H1 (cell line): ENCODE measurements around the gene TRIM67. TPM values are rescaled to one million over a fixed set of nuclear protein-coding genes. Genes with fewer than 3 reads are reported as not detected.

ENCODE experiments used
- CTCF ChIA-PET: fragments of 300-600 bp; sonication (Branson Sonifier 250); formaldehyde crosslinking; loops from one replicate; lab custom pipeline; 2021; ENCODE audit not compliant: partially characterized antibody; lab: Charles Lee
- POLR2A ChIA-PET: fragments of 300-600 bp; sonication (Branson Sonifier 250); formaldehyde crosslinking; loops from one replicate; lab custom pipeline; 2021; ENCODE audit warnings: inconsistent platforms; ENCODE audit not compliant: partially characterized antibody; lab: Charles Lee
- DNase-seq, 2 experiments: peaks; one replicate each; pipeline versions ENCODE4 v3.0.0 to v3.0.0-alpha.2; 2010 to 2022; ENCODE audit warnings: low spot score in 2 of 2, low read depth in 1 of 2, mixed read lengths in 1 of 2
- FAIRE-seq: peaks from 2 replicates; lab custom pipeline; 2011; peaks lifted over from hg19 to GRCh38; lab: Jason Lieb, UNC
- H2AFZ ChIP-seq: 2 replicates; pipeline ENCODE4 v1.8.1; 2012; ENCODE audit warnings: low read length, inconsistent platforms
- H2AK5ac ChIP-seq: 2 replicates; pipeline ENCODE4 v1.6.1; 2013; ENCODE audit warnings: low read depth, low read length
- H2BK120ac ChIP-seq: replicated peaks from 2 replicates; pipeline ENCODE3; 2013; ENCODE audit warnings: low read depth, low read length, inconsistent platforms
- H2BK12ac ChIP-seq: 2 replicates; pipeline ENCODE4 v1.6.1; 2013; ENCODE audit warnings: low read depth, low read length
- H2BK15ac ChIP-seq: 2 replicates; pipeline ENCODE4 v1.6.1; 2013; ENCODE audit warnings: low read length
- H2BK20ac ChIP-seq: 2 replicates; pipeline ENCODE4 v1.6.1; 2013; ENCODE audit warnings: low read length
- H2BK5ac ChIP-seq: 2 replicates; pipeline ENCODE4 v1.6.1; 2013; ENCODE audit warnings: low read depth, low read length
- H3K14ac ChIP-seq: 2 replicates; pipeline ENCODE4 v1.6.1; 2013; ENCODE audit warnings: inconsistent platforms; ENCODE audit not compliant: insufficient read length
- H3K18ac ChIP-seq: 2 replicates; pipeline ENCODE4 v1.6.1; 2013; ENCODE audit warnings: low read length; ENCODE audit errors: extremely low read depth
- H3K23ac ChIP-seq: 2 replicates; pipeline ENCODE4 v1.6.1; 2013; ENCODE audit warnings: inconsistent platforms; ENCODE audit not compliant: insufficient read length
- H3K23me2 ChIP-seq: 2 replicates; pipeline ENCODE4 v1.6.1; 2013; ENCODE audit warnings: low read depth, low read length
- H3K27ac ChIP-seq: 2 replicates; pipeline ENCODE4 v1.6.1; 2011; ENCODE audit warnings: low read depth, low read length, inconsistent platforms
- H3K27me3 ChIP-seq, 4 experiments: replicated peaks in 1 of 4; 1 replicate in 1 of 4; 2 replicates in 3 of 4; pipeline versions ENCODE4 v1.6.1 to v1.8.1; 2011 to 2013; ENCODE audit warnings: low read length in 3 of 4, mild to moderate bottlenecking in 3 of 4, inconsistent platforms in 2 of 4, mixed read lengths in 2 of 4, moderate library complexity in 1 of 4; ENCODE audit not compliant: control insufficient read depth in 3 of 4, insufficient read depth in 3 of 4; ENCODE audit errors: extremely low read depth in 1 of 4
- H3K36me3 ChIP-seq, 4 experiments: 2 replicates each; pipeline versions ENCODE4 v1.6.1 to v1.8.1; 2011 to 2013; ENCODE audit warnings: mild to moderate bottlenecking in 4 of 4, low read length in 3 of 4, moderate library complexity in 2 of 4, control low read depth in 1 of 4, inconsistent platforms in 1 of 4; ENCODE audit not compliant: insufficient read depth in 4 of 4, control insufficient read depth in 2 of 4
- H3K4ac ChIP-seq: replicated peaks from 2 replicates; pipeline ENCODE3; 2013; ENCODE audit warnings: low read length, low read depth, mixed read lengths, inconsistent platforms; ENCODE audit not compliant: insufficient read length
- H3K4me1 ChIP-seq, 4 experiments: replicated peaks in 1 of 4; 1 replicate in 1 of 4; 2 replicates in 3 of 4; pipeline versions ENCODE4 v1.6.1 to v1.8.1; 2011 to 2013; ENCODE audit warnings: low read length in 3 of 4, inconsistent platforms in 2 of 4, mixed read lengths in 1 of 4; ENCODE audit not compliant: insufficient read depth in 4 of 4, control insufficient read depth in 3 of 4
- H3K4me2 ChIP-seq, 2 experiments: 2 replicates each; pipeline versions ENCODE4 v1.6.1 to v1.8.1; 2011 to 2013; ENCODE audit warnings: low read depth in 2 of 2, low read length in 2 of 2, control low read depth in 1 of 2, inconsistent platforms in 1 of 2, mild to moderate bottlenecking in 1 of 2; ENCODE audit not compliant: insufficient read depth in 1 of 2
- H3K4me3 ChIP-seq, 4 experiments: fragments of 200-600, 300-600 bp in 1 of 4; sonication (generic), shearing (Covaris generic), sonication (Bioruptor Twin) in 1 of 4; 2 replicates each; pipeline versions ENCODE4 v1.5.1 to v1.8.1; 2011 to 2016; ENCODE audit warnings: low read length in 4 of 4, low read depth in 3 of 4, control low read depth in 2 of 4, inconsistent platforms in 2 of 4, mild to moderate bottlenecking in 2 of 4, mixed read lengths in 1 of 4, moderate library complexity in 1 of 4; ENCODE audit not compliant: insufficient read depth in 2 of 4; ENCODE audit errors: extremely low read depth in 1 of 4
- H3K56ac ChIP-seq: replicated peaks from 2 replicates; pipeline ENCODE3; 2013; ENCODE audit warnings: low read depth, mild to moderate bottlenecking, mixed read lengths, low read length, inconsistent platforms; ENCODE audit not compliant: insufficient read length
- H3K79me1 ChIP-seq: 2 replicates; pipeline ENCODE4 v1.6.1; 2013; ENCODE audit warnings: low read depth, low read length, control low read depth
- H3K79me2 ChIP-seq, 2 experiments: 2 replicates each; pipeline versions ENCODE4 v1.6.1 to v1.8.1; 2012 to 2013; ENCODE audit warnings: low read length in 2 of 2, mild to moderate bottlenecking in 2 of 2, inconsistent platforms in 1 of 2; ENCODE audit not compliant: insufficient read depth in 2 of 2, control insufficient read depth in 1 of 2
- H3K9ac ChIP-seq, 4 experiments: replicated peaks in 1 of 4; 1 replicate in 1 of 4; 2 replicates in 3 of 4; pipeline versions ENCODE4 v1.6.1 to v1.8.1; 2011 to 2013; ENCODE audit warnings: low read depth in 3 of 4, low read length in 3 of 4, control low read depth in 2 of 4, mild to moderate bottlenecking in 2 of 4, moderate library complexity in 2 of 4, inconsistent platforms in 1 of 4; ENCODE audit errors: extremely low read depth in 1 of 4
- H3K9me3 ChIP-seq, 2 experiments: 2 replicates each; pipeline versions ENCODE4 v1.6.1 to v1.8.1; 2012 to 2013; ENCODE audit warnings: mild to moderate bottlenecking in 2 of 2, moderate library complexity in 2 of 2, control low read depth in 1 of 2, inconsistent platforms in 1 of 2, low read depth in 1 of 2, low read length in 1 of 2, mixed read lengths in 1 of 2; ENCODE audit not compliant: insufficient read depth in 2 of 2
- H4K20me1 ChIP-seq, 2 experiments: replicated peaks in 1 of 2; 2 replicates each; pipeline versions ENCODE3 to v1.8.1; 2011 to 2013; ENCODE audit warnings: inconsistent platforms in 2 of 2, low read length in 2 of 2, mild to moderate bottlenecking in 1 of 2; ENCODE audit not compliant: insufficient read depth in 2 of 2, control insufficient read depth in 1 of 2
- H4K5ac ChIP-seq: 2 replicates; pipeline ENCODE4 v1.6.1; 2013; ENCODE audit warnings: low read length, low read depth, mixed read lengths, inconsistent platforms; ENCODE audit not compliant: insufficient read length
- H4K8ac ChIP-seq: 2 replicates; pipeline ENCODE4 v1.8.0; 2013; ENCODE audit warnings: mild to moderate bottlenecking, moderate library complexity, low read length, inconsistent platforms; ENCODE audit not compliant: insufficient read depth; ENCODE audit errors: extremely low read depth
- H4K91ac ChIP-seq: replicated peaks from 2 replicates; pipeline ENCODE3; 2013; ENCODE audit warnings: low read length, mixed read lengths, inconsistent platforms; ENCODE audit not compliant: insufficient read length
- CTCF ChIP-seq, 3 experiments: IDR thresholded peaks; 1 replicate in 2 of 3; 2 replicates in 1 of 3; pipeline versions ENCODE4 v1.5.1 to v1.6.1; 2011; ENCODE audit warnings: low read length in 3 of 3, mild to moderate bottlenecking in 3 of 3, inconsistent platforms in 2 of 3, low read depth in 1 of 3, moderate library complexity in 1 of 3; ENCODE audit not compliant: insufficient read depth in 1 of 3; ENCODE audit errors: control extremely low read depth in 1 of 3
- E2F6 ChIP-seq: IDR thresholded peaks from 2 replicates; pipeline ENCODE4 v1.6.1; 2012; ENCODE audit warnings: inconsistent platforms
- EGR1 ChIP-seq: IDR thresholded peaks from 2 replicates; pipeline ENCODE4 v1.6.1; 2011; ENCODE audit warnings: low read depth, low read length, borderline replicate concordance
- FOSL1 ChIP-seq: IDR thresholded peaks from 2 replicates; pipeline ENCODE4 v1.6.1; 2011; ENCODE audit warnings: mild to moderate bottlenecking, low read depth, low read length, moderate library complexity; ENCODE audit not compliant: insufficient read depth
- GABPA ChIP-seq: IDR thresholded peaks from 2 replicates; pipeline ENCODE4 v1.6.1; 2011; ENCODE audit warnings: mild to moderate bottlenecking, low read length, moderate library complexity, borderline replicate concordance; ENCODE audit not compliant: insufficient read depth
- POLR2A ChIP-seq, 2 experiments: IDR thresholded peaks; 1 replicate in 1 of 2; 2 replicates in 1 of 2; pipeline ENCODE4 v1.6.1; 2011; ENCODE audit warnings: low read depth in 2 of 2, low read length in 2 of 2, mild to moderate bottlenecking in 2 of 2; ENCODE audit errors: control extremely low read depth in 1 of 2
- POLR2AphosphoS5 ChIP-seq: IDR thresholded peaks from 2 replicates; pipeline ENCODE4 v1.6.1; 2011; ENCODE audit warnings: low read depth, low read length
- RXRA ChIP-seq: IDR thresholded peaks from 2 replicates; pipeline ENCODE4 v1.6.1; 2011; ENCODE audit warnings: low read depth, mild to moderate bottlenecking, low read length, moderate library complexity; ENCODE audit not compliant: insufficient read depth
- TBP ChIP-seq: IDR thresholded peaks from 2 replicates; pipeline ENCODE4 v1.6.1; 2011; ENCODE audit warnings: low read depth, low read length, improper control_type of control experiment
- ZNF274 ChIP-seq: IDR thresholded peaks from 2 replicates; pipeline ENCODE4 v1.7.0; 2012; ENCODE audit warnings: low read length, borderline replicate concordance; ENCODE audit errors: extremely low read depth
- WGBS, 2 experiments: shearing (Covaris generic) in 1 of 2; methylation state at CpG; one replicate each; pipeline versions ENCODE4 v1.1.6 to v1.1.7; 2013 to 2015; ENCODE audit warnings: low lambda C conversion rate in 2 of 2, mixed read lengths in 2 of 2, inconsistent platforms in 1 of 2, low coverage in 1 of 2, missing lambda C conversion rate in 1 of 2; ENCODE audit not compliant: insufficient replicate concordance in 2 of 2, insufficient coverage in 1 of 2, insufficient read length in 1 of 2; ENCODE audit errors: extremely low coverage in 1 of 2, missing lambda C conversion rate in 1 of 2; 5-methylcytosine and 5-hydroxymethylcytosine counted together
- polyA plus RNA-seq, 7 experiments: library from polyadenylated mRNA; depleted of rRNA in 3 of 7; stranded (reverse) in 5 of 7; unstranded in 2 of 7; fragments of >200 nt in 5 of 7; fragments of 200-250 nt in 2 of 7; gene quantifications; 1 replicate in 5 of 7; 2 replicates in 1 of 7; 4 replicates in 1 of 7; pipeline versions ENCODE4 v1.2.1 to v1.2.3, GENCODE V29; 2011 to 2013; ENCODE audit warnings: missing spikeins in 2 of 7, mixed read lengths in 2 of 7
- total RNA-seq: library from RNA; stranded (reverse); fragmentation: NEBNext Ultra II Directional; extraction: Animal tissue kit (Norgen Biotek cat#: 25700); gene quantifications from 2 replicates; pipeline ENCODE4 v1.2.1, GENCODE V29; 2021

Gene TRIM67
- total and polyA plus RNA-seq, 2 of the 8 experiments (the other 6 are each of a cell fraction or from before 2014, with no cell fraction given): under 0.01 TPM; not detected in 1

DNA sequence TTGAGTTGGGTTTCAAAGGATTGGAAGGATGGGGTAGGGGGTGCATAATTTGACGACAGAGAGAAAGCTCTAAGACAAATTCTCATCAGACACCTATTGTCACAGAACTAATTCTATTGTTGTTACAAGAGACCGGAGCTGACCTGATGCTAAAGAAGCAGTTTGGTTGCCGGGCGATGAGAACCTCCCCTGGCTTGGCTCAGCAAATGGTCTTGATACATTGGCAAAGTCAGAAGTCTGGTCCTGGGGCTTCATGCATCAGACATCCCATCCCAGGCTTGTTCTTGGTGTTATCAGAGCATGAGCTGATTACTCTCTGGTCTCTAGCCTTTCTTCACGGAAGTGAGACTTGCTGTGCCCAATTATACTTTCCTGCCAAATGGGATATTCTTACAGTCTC lies 15.4 kb downstream of the TRIM67 start:
- H4K5ac ChIP-seq: no peak overlapping the region

More for the DNA sequence above, 15.4 kb downstream of the TRIM67 start:
- FAIRE-seq: no peak
- no peak overlapping the region for H4K91ac ChIP-seq
- no peak for DNase-seq
- H2BK5ac ChIP-seq: no peak overlapping the region
- H2BK15ac ChIP-seq: no peak overlapping the region
- no peaks in the 10 kb centered on the region for H3K79me1 ChIP-seq
- H3K79me2 ChIP-seq: no peaks in the 10 kb centered on the region
- H3K56ac ChIP-seq: no peak overlapping the region
- H4K20me1 ChIP-seq: no peaks in the 10 kb centered on the region
- no peak overlapping the region for H3K4me3 ChIP-seq
- H2AK5ac ChIP-seq: no peak overlapping the region
- ChIA-PET POLR2A (no interaction called here), CTCF (interaction anchor here (1.3 kb wide), 1 partner anchor 15 kb away, joined by 3 read pairs; no protein-coding TSS in a partner anchor)
- no peaks in the 10 kb centered on the region for H3K4me1 ChIP-seq
- H3K9ac ChIP-seq: no peak overlapping the region
- no peak overlapping the region for H2BK20ac ChIP-seq
- H4K8ac ChIP-seq: no peak overlapping the region
- no peak overlapping the region for H2BK120ac ChIP-seq
- no peak overlapping the region for H2BK12ac ChIP-seq
- 75% methylated on average over 5 of the region's 5 CpGs; no CpG with 5 or more reads in 1 of the 2 experiments for whole genome bisulfite sequencing, 2 experiments
- no peak overlapping the region for H3K4me2 ChIP-seq
- no peak overlapping the region for H3K18ac ChIP-seq
- no peak overlapping the region for H3K4ac ChIP-seq
- H3K36me3 ChIP-seq: no peaks in the 10 kb centered on the region
- no peak overlapping the region for H3K14ac ChIP-seq
- TF ChIP-seq CTCF (IDR thresholded peaks at IDR 0.05; ENCODE audit: control extremely low read depth in 1 of 3, insufficient read depth in 1 of 3, low read depth in 1 of 3, low read length in 3 of 3) (no peak), E2F6 (no peak), RXRA (no peak), POLR2A (IDR thresholded peaks at IDR 0.05; ENCODE audit: control extremely low read depth in 1 of 2, low read depth in 2 of 2, low read length in 2 of 2) (no peak), FOSL1 (no peak), ZNF274 (no peak), POLR2AphosphoS5 (no peak), TBP (no peak), GABPA (no peak), EGR1 (no peak)
- H2AFZ ChIP-seq: no peak overlapping the region
- no peaks in the 10 kb centered on the region for H3K9me3 ChIP-seq
- H3K27ac ChIP-seq: no peak overlapping the region
- H3K23me2 ChIP-seq: no peaks in the 10 kb centered on the region
- H3K27me3 ChIP-seq: peaks cover 0 to 2% (median 0%) of the 10 kb centered on the region in 4 experiments; a peak in 1 of 7 replicates
- H3K23ac ChIP-seq: no peak overlapping the region
